Spleen (tissue), 11 donors: ENCODE data around the gene KIAA0825. TPM values are rescaled to one million over a fixed set of nuclear protein-coding genes. Genes with fewer than 3 reads are reported as not detected.

Source experiments
- DNase-seq: peaks from one replicate; pipeline ENCODE4 v3.0.0-alpha.2; 2020
- H3K27ac ChIP-seq, 8 donors: fragments of 200-600 bp; sonication (generic) in 7 of 8; 1 replicate in 4 of 8; 2 replicates in 4 of 8; pipeline versions ENCODE4 v1.5.0 to v1.8.0; 2016 to 2021; ENCODE audit warnings: inconsistent platforms in 4 of 8, mild to moderate bottlenecking in 4 of 8, moderate library complexity in 1 of 8
- H3K27me3 ChIP-seq, 7 donors: fragments of 200-600 bp; sonication (generic) in 6 of 7; replicated peaks in 1 of 7; 1 replicate in 4 of 7; 2 replicates in 3 of 7; pipeline versions ENCODE4 v1.5.0 to v1.8.0; 2016 to 2021; ENCODE audit warnings: inconsistent platforms in 3 of 7, mild to moderate bottlenecking in 1 of 7
- H3K36me3 ChIP-seq, 6 donors: fragments of 200-600 bp; sonication (generic) in 5 of 6; 1 replicate in 4 of 6; 2 replicates in 2 of 6; pipeline versions ENCODE4 v1.5.0 to v1.8.0; 2016 to 2021; ENCODE audit warnings: inconsistent platforms in 2 of 6
- H3K4me1 ChIP-seq, 6 donors: fragments of 200-600 bp; sonication (generic) in 5 of 6; 1 replicate in 3 of 6; 2 replicates in 3 of 6; pipeline versions ENCODE4 v1.5.0 to v1.8.0; 2016 to 2021; ENCODE audit warnings: inconsistent platforms in 3 of 6
- H3K4me3 ChIP-seq, 8 donors: fragments of 200-600 bp; sonication (generic) in 7 of 8; 1 replicate in 4 of 8; 2 replicates in 4 of 8; pipeline versions ENCODE4 v1.5.0 to v1.8.0; 2016 to 2021; ENCODE audit warnings: inconsistent platforms in 4 of 8, mild to moderate bottlenecking in 4 of 8, moderate library complexity in 2 of 8
- H3K9me3 ChIP-seq, 8 donors: fragments of 200-600 bp; sonication (generic) in 7 of 8; 1 replicate in 4 of 8; 2 replicates in 4 of 8; pipeline versions ENCODE4 v1.5.0 to v1.8.0; 2016 to 2021; ENCODE audit warnings: inconsistent platforms in 4 of 8
- CTCF ChIP-seq, 11 experiments: fragments of 200-600 bp in 7 of 11; fragments of 450-650 bp in 4 of 11; sonication (generic) in 4 of 11; IDR thresholded peaks in 8 of 11; conservative IDR thresholded peaks in 3 of 11; 1 replicate in 7 of 11; 2 replicates in 4 of 11; pipeline versions ENCODE4 v1.4.0 to v1.8.0; 2016 to 2021; ENCODE audit warnings: antibody characterized with exemption in 11 of 11, inconsistent platforms in 4 of 11, mild to moderate bottlenecking in 1 of 11
- POLR2A ChIP-seq, 3 donors: fragments of 450-650 bp; IDR thresholded peaks; one replicate each; pipeline ENCODE4 v1.5.1; 2017; ENCODE audit warnings: antibody characterized with exemption in 3 of 3, mild to moderate bottlenecking in 1 of 3
- POLR2AphosphoS5 ChIP-seq, 3 donors: sonication (generic); formaldehyde crosslinking; IDR thresholded peaks; one replicate each; pipeline ENCODE4 v1.5.1; 2017; ENCODE audit warnings: antibody characterized with exemption in 3 of 3
- WGBS, 5 donors: extraction: QIAGEN DNeasy Blood & Tissue Kit in 3 of 5; methylation state at CpG; one replicate each; pipeline versions ENCODE4 v1.1.5 to v1.1.7; 2013 to 2018; 5-methylcytosine and 5-hydroxymethylcytosine counted together
- intact Hi-C: fragments of 100-400 bp; cut with DNase I; formaldehyde crosslinking; loops from one replicate; pipeline ENCODE4 v1.15.0; 2023; ENCODE audit warnings: low total_unique reads
- polyA plus RNA-seq, 3 donors: library from polyadenylated mRNA; stranded (reverse); fragments of 200-250 nt; gene quantifications; one replicate each; pipeline ENCODE4 v1.2.1, GENCODE V29; 2013
- total RNA-seq, 7 donors: library from RNA; depleted of rRNA in 3 of 7; stranded (reverse); fragments of >200 nt in 3 of 7; fragmentation: NEBNext Ultra II Directional in 4 of 7; extraction: Animal tissue kit (Norgen Biotek cat#: 25700) in 4 of 7; gene quantifications; one replicate each; pipeline versions ENCODE4 v1.1.0 to v1.2.1, GENCODE V29; 2016 to 2021
- donor health status: healthy with polysubstance abuse.
- donor health status: DM: no; HTN: no; CAD: no; lungs with moderate emphysema.
- donor health status: DM: no; HTN: no; CAD: no.
- donor health status: Bipolar disorder and iron deficiency.
- donor health status: healthy.
- donor health status: DM: no; HTN: no; CAD: no.
- donor health status: DM: yes; HTN: yes; CAD: no.

The KIAA0825 gene
- total and polyA plus RNA-seq, 10 donors: 0.20 to 13.5 (median 6.0) TPM

DNA sequence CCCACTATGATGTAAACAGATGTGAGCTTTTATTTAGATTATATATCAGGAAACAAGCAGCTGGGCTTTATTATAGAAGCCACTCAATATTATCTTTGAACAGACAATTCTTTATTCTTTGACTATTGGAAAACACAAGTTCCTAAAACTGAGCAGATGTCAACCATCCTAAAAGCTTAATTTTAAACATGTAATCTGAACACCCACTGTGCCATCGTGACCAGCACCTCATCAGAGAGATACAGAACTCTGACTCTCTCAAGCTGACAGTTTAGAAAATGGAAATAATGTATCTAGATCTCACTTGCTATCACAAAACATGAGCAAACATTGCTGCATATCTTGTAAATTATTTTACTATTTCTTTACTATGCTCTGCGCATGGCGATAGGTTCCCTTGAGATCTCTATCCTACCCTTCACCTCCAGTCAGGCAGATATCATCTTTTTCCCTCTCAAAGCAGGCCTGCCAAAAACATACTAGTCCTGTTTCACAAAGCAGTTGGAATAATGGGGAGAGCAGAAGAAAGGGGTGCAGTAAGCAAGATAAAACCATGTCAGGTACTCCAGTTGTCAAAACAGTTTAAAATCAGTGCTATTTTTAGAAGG, 151.0 kb downstream of the KIAA0825 start:
- no peak for TF ChIP-seq POLR2A (IDR thresholded peaks at IDR 0.05)
- no peak for TF ChIP-seq CTCF (IDR thresholded peaks at IDR 0.05 in 8 of 11, conservative IDR thresholded peaks at IDR 0.05 in 3 of 11)
- TF ChIP-seq POLR2AphosphoS5 (IDR thresholded peaks at IDR 0.05): no peak

GRCh38 chr5:94463739-94464138, 154.7 kb downstream of the KIAA0825 start:
- 53 to 66% (median 59%) methylated on average over 2 of the region's 2 CpGs for WGBS, 5 donors
- intact Hi-C loops: no loop called here
- no peak for DNase-seq
- Histone ChIP-seq H3K36me3 (no peaks in the 10 kb centered on the region), H3K4me3 (no peak overlapping the region), H3K9me3 (no peaks in the 10 kb centered on the region), H3K4me1 (no peaks in the 10 kb centered on the region), H3K27ac (no peak overlapping the region), H3K27me3 (no peaks in the 10 kb centered on the region)
- TF ChIP-seq POLR2AphosphoS5 (IDR thresholded peaks at IDR 0.05): no peak
- TF ChIP-seq CTCF (IDR thresholded peaks at IDR 0.05 in 8 of 11, conservative IDR thresholded peaks at IDR 0.05 in 3 of 11): no peak
- TF ChIP-seq POLR2A (IDR thresholded peaks at IDR 0.05): no peak

More for the DNA sequence above, 151.0 kb downstream of the KIAA0825 start:
- WGBS, 5 donors: 83 to 97% (median 94%) methylated on average over 3 of the region's 3 CpGs
- H3K27me3 ChIP-seq: no peaks in the 10 kb centered on the region
- intact Hi-C loops: no loop called here
- H3K36me3 ChIP-seq: peaks cover 0 to 6% (median 0%) of the 10 kb centered on the region in 6 donors
- H3K9me3 ChIP-seq: no peaks in the 10 kb centered on the region
- no peak overlapping the region for H3K27ac ChIP-seq
- no peak for DNase-seq
- H3K4me1 ChIP-seq: no peaks in the 10 kb centered on the region
- H3K4me3 ChIP-seq: no peak overlapping the region

DNA sequence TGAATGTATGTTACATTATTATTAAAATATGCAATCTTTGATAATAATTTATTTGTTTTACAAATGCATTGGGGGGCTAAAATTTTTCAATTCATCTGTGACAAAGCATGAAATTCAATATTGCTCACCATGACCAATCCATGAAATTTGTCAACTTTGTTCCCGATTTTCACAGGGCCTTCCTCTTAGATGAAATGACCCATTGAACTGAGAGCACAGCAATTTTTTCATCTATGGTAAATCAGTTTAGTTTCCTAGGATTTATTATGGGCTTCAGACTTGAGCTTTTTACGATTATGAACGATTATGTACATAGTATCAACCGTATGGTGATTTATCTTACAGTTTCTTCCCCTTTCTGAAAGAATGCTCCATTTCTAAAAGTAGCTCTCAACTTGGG, 157.3 kb downstream of the KIAA0825 start:
- Histone ChIP-seq H3K27ac (no peak overlapping the region), H3K4me3 (no peak overlapping the region), H3K9me3 (no peaks in the 10 kb centered on the region), H3K4me1 (no peaks in the 10 kb centered on the region), H3K27me3 (no peaks in the 10 kb centered on the region), H3K36me3 (no peaks in the 10 kb centered on the region)
- intact Hi-C loops: no loop called here
- TF ChIP-seq POLR2AphosphoS5 (IDR thresholded peaks at IDR 0.05) (no peak), CTCF (IDR thresholded peaks at IDR 0.05 in 8 of 11, conservative IDR thresholded peaks at IDR 0.05 in 3 of 11) (no peak), POLR2A (IDR thresholded peaks at IDR 0.05) (no peak)
- 83 to 87% (median 84%) methylated on average over 4 of the region's 4 CpGs for WGBS, 5 donors
- no peak for DNase-seq

DNA sequence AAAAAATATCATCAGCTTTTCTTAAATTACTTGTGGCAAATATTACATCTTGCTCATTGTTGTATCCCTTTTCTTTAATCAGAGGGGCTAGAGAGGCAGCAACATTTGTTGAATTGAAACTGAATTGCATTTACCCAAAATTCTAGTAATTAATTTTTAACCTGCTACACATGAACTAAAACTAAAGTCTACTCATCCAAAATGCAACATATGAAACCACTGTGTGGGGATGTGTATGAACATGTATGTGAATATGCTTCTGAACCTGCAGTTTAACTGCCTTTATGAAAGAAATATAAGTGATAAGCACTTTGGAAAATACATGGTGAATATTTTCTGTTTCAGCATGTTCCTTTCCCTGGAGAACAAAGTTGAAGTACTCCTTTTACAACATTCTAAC, 158.5 kb downstream of the KIAA0825 start:
- TF ChIP-seq POLR2A (IDR thresholded peaks at IDR 0.05) (no peak), POLR2AphosphoS5 (IDR thresholded peaks at IDR 0.05) (no peak), CTCF (IDR thresholded peaks at IDR 0.05 in 8 of 11, conservative IDR thresholded peaks at IDR 0.05 in 3 of 11) (no peak)
- no peak overlapping the region for H3K4me3 ChIP-seq

More for the DNA sequence above, 158.5 kb downstream of the KIAA0825 start:
- Histone ChIP-seq H3K4me1 (no peaks in the 10 kb centered on the region), H3K36me3 (no peaks in the 10 kb centered on the region), H3K9me3 (no peaks in the 10 kb centered on the region), H3K27me3 (no peaks in the 10 kb centered on the region), H3K27ac (no peak overlapping the region)
- DNase-seq: no peak
- intact Hi-C loops: no loop called here
